Mucosa of descending colon (tissue), 3 donors: Measurements from ENCODE around the gene FOXO6. TPM values are rescaled to one million over a fixed set of nuclear protein-coding genes. Genes with fewer than 3 reads are reported as not detected.
A peak's percentile ranks its signal among the peaks of the same experiment; 100 is the strongest.

Experiments used
- ATAC-seq: fragments of 200-7000 bp; cut with Tn5 transposase; one replicate; pipeline ENCODE4 v1.9.1; 2020; ENCODE audit warnings: mild to moderate bottlenecking, moderate library complexity
- DNase-seq, 3 donors: peaks; one replicate each; pipeline ENCODE4 v3.0.0-alpha.2; 2020
- H3K36me3 ChIP-seq: fragments of 200-600 bp; one replicate; pipeline ENCODE4 v1.8.0; 2021; ENCODE audit warnings: low read depth, mild to moderate bottlenecking
- H3K4me1 ChIP-seq: fragments of 200-600 bp; one replicate; pipeline ENCODE4 v1.8.0; 2021; ENCODE audit warnings: low read depth, mild to moderate bottlenecking
- H3K4me3 ChIP-seq: fragments of 200-600 bp; one replicate; pipeline ENCODE4 v1.8.0; 2021; ENCODE audit warnings: mild to moderate bottlenecking
- H3K9me3 ChIP-seq: fragments of 200-600 bp; one replicate; pipeline ENCODE4 v1.8.0; 2021; ENCODE audit warnings: mild to moderate bottlenecking
- CTCF ChIP-seq: fragments of 200-600 bp; IDR thresholded peaks from one replicate; pipeline ENCODE4 v1.8.0; 2022; ENCODE audit warnings: antibody characterized with exemption, mild to moderate bottlenecking
- intact Hi-C, 2 donors: fragments of 100-400 bp; cut with DNase I in 1 of 2; cut with micrococcal nuclease in 1 of 2; formaldehyde crosslinking; loops; one replicate each; pipeline versions ENCODE4 v1.11.0 to v1.11.1; 2022; cut with DNase I, micrococcal nuclease
- total RNA-seq, 3 donors: library from RNA; stranded (reverse); fragmentation: NEBNext Ultra II Directional in 2 of 3; extraction: Animal tissue kit (Norgen Biotek cat#: 25700) in 2 of 3; gene quantifications; one replicate each; pipeline versions ENCODE4 v1.2.1 to v1.2.4, GENCODE V29; 2021 to 2023
- donor health status: DM: no; HTN: no; CAD: no; lungs with moderate emphysema.
- donor health status: DM: no; HTN: no; CAD: no.
- donor health status: DM: no; HTN: yes; CAD: no.

FOXO6 gene
- total RNA-seq, 3 donors from 2014 or later, result 0.65 to 2.0 (median 0.72) TPM

- intact Hi-C loops, result no loop called here
- H3K4me1 ChIP-seq, result peaks cover 8% of the 10 kb centered on the region
- TF ChIP-seq CTCF, result no peak
- H3K9me3 ChIP-seq, result no peaks in the 10 kb centered on the region
- no peak overlapping the region for H3K4me3 ChIP-seq
- no peaks in the 10 kb centered on the region for H3K36me3 ChIP-seq
- no peak for DNase-seq
- ATAC-seq, result no peak
Observed at GRCh38 chr1:41378999-41379737, 17.9 kb downstream of the FOXO6 start.

GRCh38 chr1:41379738-41380130 is 18.5 kb downstream of the FOXO6 start:
- no peak for TF ChIP-seq CTCF
- DNase-seq (no peak), ATAC-seq (no peak)
- H3K36me3 ChIP-seq, result no peaks in the 10 kb centered on the region
- H3K9me3 ChIP-seq, result no peaks in the 10 kb centered on the region
- no peak overlapping the region for H3K4me3 ChIP-seq
- intact Hi-C loops, result no loop called here
- H3K4me1 ChIP-seq, result peaks cover 8% of the 10 kb centered on the region

- no peaks in the 10 kb centered on the region for H3K9me3 ChIP-seq
- intact Hi-C loops, result no loop called here
- no peaks in the 10 kb centered on the region for H3K36me3 ChIP-seq
- ATAC-seq (no peak), DNase-seq (no peak)
- H3K4me3 ChIP-seq, result no peak overlapping the region
- TF ChIP-seq CTCF, result no peak
- peaks cover 8% of the 10 kb centered on the region for H3K4me1 ChIP-seq
Observed at GRCh38 chr1:41380195-41380594, 19.0 kb downstream of the FOXO6 start.

GRCh38 chr1:41380979-41381691 is 19.9 kb downstream of the FOXO6 start:
- Histone ChIP-seq H3K36me3 (no peaks in the 10 kb centered on the region), H3K4me3 (no peak overlapping the region), H3K4me1 (peaks cover 8% of the 10 kb centered on the region), H3K9me3 (no peaks in the 10 kb centered on the region)
- no peak for ATAC-seq
- intact Hi-C loops, result no loop called here
- no peak for TF ChIP-seq CTCF
- DNase-seq, result peak in 2 of 3 donors; percentile 30 to 60

- no peak overlapping the region for H3K4me3 ChIP-seq
- H3K4me1 ChIP-seq, result peaks cover 8% of the 10 kb centered on the region
- DNase-seq, result peak in 2 of 3 donors; percentile 38 to 67
- no peaks in the 10 kb centered on the region for H3K36me3 ChIP-seq
- peak; percentile 63 for ATAC-seq
- intact Hi-C loops, result no loop called here
- H3K9me3 ChIP-seq, result no peaks in the 10 kb centered on the region
- no peak for TF ChIP-seq CTCF
Observed at GRCh38 chr1:41381692-41382479, 20.7 kb downstream of the FOXO6 start.
